ENCODE measurements around the gene WDR31. TPM values are rescaled to one million over a fixed set of nuclear protein-coding genes. Genes with fewer than 3 reads are reported as not detected.
"Not testable (repeated sequence)": the region's sequence is repeated elsewhere in the genome, so short reads cannot be mapped to it uniquely, and the experiment has no call there.

The WDR31 gene
- total and polyA plus RNA-seq, 4 donors: 1.8 to 7.0 (median 4.0) TPM

DNA sequence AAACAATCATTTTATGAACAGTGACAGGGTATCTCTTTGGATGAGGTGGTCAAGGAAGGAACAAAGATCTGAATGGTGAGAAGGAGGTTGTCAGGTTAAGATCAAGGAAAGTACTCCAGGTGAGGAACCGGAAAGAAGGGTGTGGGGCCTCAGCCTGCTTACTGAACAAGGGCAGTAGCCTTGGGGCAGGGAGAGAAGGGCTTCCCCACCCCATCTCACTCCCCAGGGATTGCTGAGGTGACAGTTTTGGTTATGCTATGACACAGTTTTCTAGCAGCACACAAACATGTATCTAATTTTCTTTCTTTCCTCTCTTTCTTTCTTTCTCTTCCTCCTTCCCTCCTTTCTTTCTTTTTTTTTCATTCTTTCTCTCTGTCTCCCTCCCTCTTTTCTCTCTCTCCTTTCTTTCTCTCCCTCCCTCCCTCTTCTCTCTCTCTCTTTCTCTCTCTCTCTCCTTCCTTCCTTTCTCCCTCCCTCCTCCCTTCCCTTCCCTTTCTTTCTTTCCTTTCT lies 40.8 kb upstream of the WDR31 start:
- DNase-seq (no peak), ATAC-seq (ENCODE audit: insufficient read depth, low FRiP score) (no peak)
- 43 to 53% methylated on average over 1 of the region's 1 CpG for WGBS, 2 donors
- Histone ChIP-seq H3K36me3 (ENCODE audit: control insufficient read depth in 4 of 4, insufficient read depth in 4 of 4, low read length in 4 of 4) (no peaks in the 10 kb centered on the region), H3K27me3 (ENCODE audit: control insufficient read depth in 3 of 3, insufficient read depth in 3 of 3, low read length in 2 of 3) (no peaks in the 10 kb centered on the region), H3K9ac (ENCODE audit: insufficient read depth in 1 of 2, low read length in 2 of 2) (no peak overlapping the region), H3K27ac (ENCODE audit: low read depth in 1 of 2, low read length in 1 of 2) (no peak overlapping the region), H3K9me3 (ENCODE audit: control insufficient read depth in 4 of 4, insufficient read depth in 3 of 4, low read length in 3 of 4) (no peaks in the 10 kb centered on the region), H3K4me1 (ENCODE audit: control insufficient read depth in 5 of 5, insufficient read depth in 5 of 5, low read length in 5 of 5) (peaks cover 0 to 4% (median 0%) of the 10 kb centered on the region in 5 donors), H3K4me3 (no peak overlapping the region)
- TF ChIP-seq CTCF (IDR thresholded peaks at IDR 0.05; ENCODE audit: control extremely low read depth, extremely low read depth): no peak

- not testable (repeated sequence) for ATAC-seq (ENCODE audit: insufficient read depth, low FRiP score); H3K4me3 ChIP-seq; H3K27ac ChIP-seq (ENCODE audit: low read depth in 1 of 2, low read length in 1 of 2); H3K9me3 ChIP-seq (ENCODE audit: control insufficient read depth in 4 of 4, insufficient read depth in 3 of 4, low read length in 3 of 4); H3K36me3 ChIP-seq (ENCODE audit: control insufficient read depth in 4 of 4, insufficient read depth in 4 of 4, low read length in 4 of 4); H3K9ac ChIP-seq (ENCODE audit: insufficient read depth in 1 of 2, low read length in 2 of 2); DNase-seq; H3K27me3 ChIP-seq (ENCODE audit: control insufficient read depth in 3 of 3, insufficient read depth in 3 of 3, low read length in 2 of 3); H3K4me1 ChIP-seq (ENCODE audit: control insufficient read depth in 5 of 5, insufficient read depth in 5 of 5, low read length in 5 of 5)
- 90 to 93% methylated on average over 2 of the region's 2 CpGs for WGBS, 2 donors
These were observed 39.7 kb upstream of the WDR31 start for GRCh38 chr9:113379829-113380210.

- 66 to 72% methylated on average over 24 of the region's 24 CpGs for WGBS, 2 donors
- not testable (repeated sequence) for H3K27ac ChIP-seq (ENCODE audit: low read depth in 1 of 2, low read length in 1 of 2)
These were observed 39.2 kb upstream of the WDR31 start for GRCh38 chr9:113379094-113379828.

GRCh38 chr9:113376634-113377567 lies 36.8 kb upstream of the WDR31 start, which contains the start of gene HDHD3:
TSS of gene HDHD3 (minus strand) at chr9:113376986. CDS start at chr9:113374354, 2,632 bp downstream.
- H3K27ac ChIP-seq (ENCODE audit: low read depth in 1 of 2, low read length in 1 of 2): peak within 1 kb of the TSS; percentile 75 to 96
- 2 to 3% methylated on average over 53 to 74 of the region's 74 CpGs for WGBS, 2 donors
- DNase-seq: peak; percentile 81 to 86 (median 86)

More at GRCh38 chr9:113379094-113379828, 39.2 kb upstream of the WDR31 start:
- DNase-seq; H3K4me1 ChIP-seq (ENCODE audit: control insufficient read depth in 5 of 5, insufficient read depth in 5 of 5, low read length in 5 of 5); H3K27me3 ChIP-seq (ENCODE audit: control insufficient read depth in 3 of 3, insufficient read depth in 3 of 3, low read length in 2 of 3); ATAC-seq (ENCODE audit: insufficient read depth, low FRiP score); H3K36me3 ChIP-seq (ENCODE audit: control insufficient read depth in 4 of 4, insufficient read depth in 4 of 4, low read length in 4 of 4); H3K9ac ChIP-seq (ENCODE audit: insufficient read depth in 1 of 2, low read length in 2 of 2); H3K4me3 ChIP-seq; H3K9me3 ChIP-seq (ENCODE audit: control insufficient read depth in 4 of 4, insufficient read depth in 3 of 4, low read length in 3 of 4): not testable (repeated sequence)

More at GRCh38 chr9:113376634-113377567, 36.8 kb upstream of the WDR31 start, which contains the start of gene HDHD3:
- H3K4me1 ChIP-seq (ENCODE audit: control insufficient read depth in 5 of 5, insufficient read depth in 5 of 5, low read length in 5 of 5): peaks cover 0 to 7% (median 0%) of the 10 kb centered on the region in 5 donors
- H3K4me3 ChIP-seq: peak within 1 kb of the TSS; percentile 85
- ATAC-seq (ENCODE audit: insufficient read depth, low FRiP score): peak; percentile 94
- H3K27me3 ChIP-seq (ENCODE audit: control insufficient read depth in 3 of 3, insufficient read depth in 3 of 3, low read length in 2 of 3): no peaks in the 10 kb centered on the region
- H3K9me3 ChIP-seq (ENCODE audit: control insufficient read depth in 4 of 4, insufficient read depth in 3 of 4, low read length in 3 of 4): no peaks in the 10 kb centered on the region
- H3K36me3 ChIP-seq (ENCODE audit: control insufficient read depth in 4 of 4, insufficient read depth in 4 of 4, low read length in 4 of 4): peaks cover 7 to 16% (median 10%) of the 10 kb centered on the region in 4 donors
- peak within 1 kb of the TSS; percentile 61 to 73 for H3K9ac ChIP-seq (ENCODE audit: insufficient read depth in 1 of 2, low read length in 2 of 2)
- no peak for TF ChIP-seq CTCF (IDR thresholded peaks at IDR 0.05; ENCODE audit: control extremely low read depth, extremely low read depth)
